NCI-H510A treated with DMSO at 0.1 percent for 48 hours (cell line): ENCODE measurements around the gene C1S.

Source experiments
- DNase-seq: peaks from one replicate; lab custom pipeline; 2025; lab: John Stamatoyannopoulos, UW

Gene C1S

DNA sequence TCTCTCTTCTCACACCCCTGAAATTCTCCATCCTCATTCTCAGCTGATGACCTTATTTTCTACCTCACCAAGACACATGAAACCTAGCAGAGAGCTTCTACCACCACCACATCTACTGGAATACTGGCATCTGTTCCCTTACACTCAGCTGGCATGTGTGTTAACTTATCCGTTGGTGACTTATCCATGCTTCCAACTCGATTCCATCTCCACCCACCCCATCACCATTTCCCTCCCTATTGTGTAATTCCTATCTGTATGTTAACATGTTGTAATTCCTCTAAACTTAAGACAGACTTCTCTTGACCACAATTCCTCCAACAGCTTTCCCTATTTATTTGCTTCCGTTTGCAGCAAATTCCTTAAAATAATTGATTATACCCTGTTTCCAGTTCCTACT, 15.4 kb downstream of the C1S start:
- DNase-seq: no peak

DNA sequence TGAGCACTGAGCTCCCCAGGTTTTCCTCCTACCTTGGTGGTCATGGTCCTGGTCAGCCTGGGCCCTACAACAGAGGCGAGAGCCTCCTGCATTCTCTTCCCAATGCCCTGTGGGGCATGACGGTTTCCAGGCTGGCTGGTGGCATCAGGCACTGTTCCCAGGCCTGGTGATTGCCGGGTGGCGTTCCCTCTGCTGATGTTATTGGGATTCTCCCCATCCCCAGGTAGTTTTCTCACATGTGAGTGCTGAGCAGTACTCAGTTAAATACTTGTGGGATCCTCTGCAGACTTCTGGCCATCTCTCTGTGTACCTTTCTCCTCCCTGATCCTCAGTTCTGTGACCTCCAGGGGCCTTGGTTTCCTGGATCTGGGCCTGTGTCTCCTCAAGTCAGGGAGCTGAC, 16.0 kb downstream of the C1S start:
- no peak for DNase-seq

DNA sequence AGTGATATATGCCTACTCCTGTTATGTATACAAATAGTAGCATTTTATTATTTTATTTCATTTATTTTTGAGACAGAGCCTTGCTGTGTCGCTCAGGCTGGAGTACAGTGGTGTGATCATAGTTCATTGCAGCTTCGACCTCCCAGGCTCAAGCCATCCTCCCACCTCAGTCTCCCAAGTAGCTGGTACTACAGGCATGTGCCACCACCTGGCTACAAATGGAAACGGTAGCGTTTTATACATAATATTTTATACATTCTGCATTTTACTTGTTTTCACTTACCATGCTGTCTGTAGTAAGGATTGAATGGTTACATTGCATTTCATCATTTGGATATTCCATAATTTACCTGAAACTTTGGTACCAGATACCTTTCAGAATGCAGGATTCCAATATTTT, 17.6 kb downstream of the C1S start:
- DNase-seq: no peak

DNA sequence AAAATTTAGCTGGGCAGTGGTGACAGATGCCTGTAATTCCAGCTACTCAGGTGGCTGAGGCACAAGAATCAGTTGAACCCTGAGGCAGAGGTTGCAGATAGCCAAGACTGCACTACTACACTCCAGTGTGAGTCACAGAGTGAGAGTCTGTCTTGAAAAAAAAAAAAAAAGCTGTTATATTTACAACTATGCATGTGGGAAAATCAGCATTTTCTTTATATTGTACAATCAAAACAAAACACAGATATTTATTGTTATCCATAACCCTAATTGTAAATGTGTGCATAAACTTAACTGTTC, 19.3 kb downstream of the C1S start:
- DNase-seq: no peak

DNA sequence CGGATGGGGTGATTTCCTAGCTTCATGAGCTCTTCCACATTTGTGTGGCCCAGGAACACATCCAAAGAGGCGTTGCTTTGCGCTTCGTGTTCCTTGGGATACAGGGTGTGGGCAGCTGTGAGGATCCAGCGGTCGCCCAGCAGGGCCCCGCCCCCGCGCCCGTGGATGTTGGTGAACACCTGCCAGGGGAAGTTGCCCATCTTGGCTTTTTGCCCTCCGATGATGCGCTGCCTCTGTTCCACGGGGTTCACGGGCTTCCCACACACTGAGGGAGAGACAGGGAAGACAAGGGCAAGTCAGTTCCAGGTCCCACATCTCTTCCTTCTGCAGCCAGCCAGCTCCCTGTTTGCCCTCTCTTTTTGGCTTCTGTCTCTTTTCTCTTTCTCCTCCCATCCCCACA, 20.5 kb downstream of the C1S start:
- no peak for DNase-seq

DNA sequence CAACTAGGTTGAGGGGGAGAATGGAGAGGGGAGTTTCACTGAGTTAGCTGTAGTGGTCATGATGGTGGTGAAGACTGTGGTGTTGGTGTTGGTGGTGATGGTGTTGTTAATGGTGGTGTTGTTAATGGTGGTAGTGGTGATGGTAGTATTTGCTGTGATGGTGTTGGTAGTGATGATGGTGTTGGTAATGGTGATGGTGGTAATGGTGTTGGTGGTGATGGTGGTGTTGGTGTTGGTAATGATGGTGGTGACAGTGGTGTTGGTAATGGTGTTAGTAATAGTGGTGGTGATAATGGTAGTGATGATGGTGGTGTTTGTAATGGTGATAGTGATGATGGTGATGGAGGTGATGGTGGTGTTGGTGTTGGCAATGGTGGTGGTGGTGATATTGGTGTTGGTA, 22.6 kb downstream of the C1S start:
- no peak for DNase-seq

DNA sequence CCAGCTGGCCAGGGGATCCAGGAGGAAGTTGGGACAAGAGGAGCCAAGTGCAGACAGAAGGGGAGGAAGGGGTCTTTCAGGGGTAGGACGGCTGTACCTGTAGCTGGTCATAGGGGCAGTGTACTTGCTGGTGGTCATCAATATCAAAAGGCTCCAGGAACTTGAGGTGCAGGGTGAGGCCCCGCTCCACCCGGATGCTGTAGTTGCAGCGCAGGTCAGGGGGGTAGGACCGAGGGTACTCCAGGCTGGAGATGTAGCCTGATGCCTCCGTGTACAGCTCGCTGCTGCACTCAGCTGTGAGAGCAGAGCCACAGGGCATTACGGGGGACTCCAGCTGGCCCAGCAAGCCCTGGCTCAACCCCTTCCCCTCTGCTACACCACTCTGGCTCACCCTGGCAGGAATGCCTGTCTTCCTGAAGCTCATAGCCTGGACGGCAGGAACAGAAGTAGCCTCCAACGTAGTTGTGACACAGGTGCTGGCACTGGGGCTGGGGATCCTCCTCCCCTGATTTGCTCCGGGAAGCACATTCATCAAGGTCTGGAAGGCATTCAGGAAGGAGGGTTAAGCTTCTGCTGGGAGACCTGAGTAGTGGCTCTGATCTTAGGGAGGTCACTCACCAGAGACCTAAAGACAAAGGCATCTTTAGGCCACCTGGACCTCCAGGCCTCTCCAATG, 28.8 kb downstream of the C1S start:
- no peak for DNase-seq

DNA sequence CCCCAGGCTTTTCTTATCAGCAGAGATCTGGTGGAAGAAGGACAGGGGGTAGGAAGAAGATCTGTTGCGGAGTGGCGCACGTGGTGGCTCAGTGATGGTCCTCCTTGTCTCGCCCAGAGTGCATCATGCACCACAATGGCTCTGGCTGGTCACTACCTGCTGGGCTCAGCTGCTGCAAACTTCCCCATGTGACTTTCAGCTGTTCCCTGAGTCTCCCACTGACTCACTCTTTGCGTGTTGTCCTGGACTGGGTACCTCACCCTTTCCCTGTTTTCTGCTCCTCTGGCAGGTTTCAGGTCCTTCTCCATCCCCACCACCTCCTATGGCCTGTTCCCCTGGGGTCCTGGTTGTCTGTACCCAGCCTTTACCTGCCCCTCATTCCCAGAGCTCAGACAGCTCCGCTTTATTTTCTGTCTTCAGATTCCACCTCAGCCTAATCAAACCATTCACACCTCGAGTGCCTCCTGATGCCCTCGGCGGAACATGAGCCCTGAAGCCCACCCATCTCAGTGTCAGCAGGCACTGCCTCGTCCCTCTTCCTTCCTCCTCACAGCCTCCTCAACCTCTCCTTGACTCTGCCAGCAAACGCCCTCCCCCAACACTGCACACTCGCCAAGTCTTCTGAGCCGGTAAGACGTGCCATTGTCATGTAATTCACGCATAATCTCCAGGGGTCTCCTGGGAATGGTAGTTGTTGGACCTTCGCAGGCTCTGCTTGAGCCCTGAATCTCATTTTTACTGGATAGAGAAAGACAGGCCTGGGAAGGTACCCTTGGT, 29.9 kb downstream of the C1S start:
- DNase-seq: no peak

DNA sequence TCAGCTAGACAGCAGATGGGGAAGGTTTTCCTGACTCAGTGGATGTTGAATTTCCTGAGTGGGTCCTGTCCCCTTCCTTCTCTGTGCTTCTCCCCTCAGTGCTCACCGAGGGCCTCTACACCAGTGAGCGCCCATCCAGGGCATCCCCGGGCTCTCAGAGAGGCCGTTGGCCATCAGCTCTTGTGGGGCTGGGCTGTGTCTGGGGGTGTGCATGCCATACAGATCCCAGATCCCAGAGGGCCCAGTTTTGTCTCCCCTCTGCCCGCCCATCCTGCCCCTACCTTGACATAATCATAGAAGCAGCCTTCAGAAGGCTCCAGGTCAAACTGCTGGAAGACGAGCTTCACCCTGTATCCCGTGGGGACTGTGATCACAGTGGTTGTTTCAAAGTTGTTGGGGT, 30.7 kb downstream of the C1S start:
- no peak for DNase-seq

DNA sequence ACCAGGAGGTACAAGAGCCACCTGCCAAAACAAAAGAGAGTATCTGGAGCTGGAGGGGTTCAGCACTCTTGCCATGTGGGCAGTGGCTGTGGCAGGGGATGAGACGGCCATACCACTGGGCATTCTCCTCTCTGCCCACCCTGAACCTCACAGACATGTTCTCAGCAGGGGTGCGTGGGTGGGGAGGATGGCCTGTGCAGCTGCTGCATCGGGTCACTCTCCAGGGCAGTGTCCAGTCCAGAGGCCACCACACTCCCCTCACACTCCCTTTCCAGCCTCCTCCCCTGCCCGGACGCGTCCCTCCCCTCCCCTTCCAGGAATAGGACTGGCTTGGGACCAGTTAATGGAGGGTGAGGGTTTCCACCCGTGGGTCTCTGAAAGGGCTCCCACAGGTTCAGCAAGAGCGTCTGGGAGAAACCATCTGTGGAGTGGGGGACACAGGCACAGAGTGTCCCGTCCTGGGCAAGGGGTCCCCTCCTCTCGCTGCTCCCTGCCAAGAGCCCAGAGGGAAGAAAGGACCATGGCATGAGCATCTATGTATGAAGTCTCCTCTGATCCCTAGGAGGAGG, 31.2 kb downstream of the C1S start:
- no peak for DNase-seq

DNA sequence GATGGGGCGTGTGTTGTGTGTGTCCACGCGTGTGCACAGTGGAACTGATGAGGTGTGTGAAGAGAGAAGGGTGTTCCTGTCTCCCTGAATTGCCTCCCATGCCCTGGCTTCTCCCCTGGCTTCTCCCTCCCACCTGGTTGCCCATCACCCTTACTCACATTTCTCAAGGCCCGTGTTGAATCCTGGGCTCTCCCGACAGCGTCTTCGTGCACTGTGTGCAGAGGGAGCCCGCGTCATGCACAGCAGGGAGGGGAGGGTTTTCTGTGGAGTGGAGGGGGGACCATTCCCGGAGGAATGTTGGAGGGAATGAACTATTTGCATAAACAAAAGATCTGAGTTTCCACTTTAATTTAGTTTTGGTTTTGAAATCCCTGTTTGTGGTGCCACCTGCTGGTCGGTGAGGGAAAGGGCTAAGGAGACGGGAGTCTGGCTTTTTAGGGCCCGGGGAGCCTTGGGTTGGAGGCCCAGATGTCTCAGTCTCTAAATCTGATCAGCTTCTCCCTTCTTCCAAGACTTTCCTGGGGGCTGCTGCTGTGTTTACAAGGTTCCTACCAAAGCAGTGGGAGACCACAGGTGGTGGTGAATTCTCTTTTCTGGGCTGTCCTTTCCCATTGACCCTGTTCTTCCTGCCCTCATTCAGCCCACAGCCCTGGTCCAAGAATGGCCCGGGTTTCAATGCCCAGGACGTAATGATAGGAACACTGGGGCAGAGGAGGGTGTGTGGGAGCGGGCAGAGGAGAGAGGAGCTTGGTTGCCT, 31.9 kb downstream of the C1S start, which contains the start of gene C1R:
Gene C1R, minus strand, starts transcription at position 217 of the 757 bp plus-strand sequence. Its CDS starts 57 bp downstream, at position 160.
- DNase-seq: peak; percentile 19

DNA sequence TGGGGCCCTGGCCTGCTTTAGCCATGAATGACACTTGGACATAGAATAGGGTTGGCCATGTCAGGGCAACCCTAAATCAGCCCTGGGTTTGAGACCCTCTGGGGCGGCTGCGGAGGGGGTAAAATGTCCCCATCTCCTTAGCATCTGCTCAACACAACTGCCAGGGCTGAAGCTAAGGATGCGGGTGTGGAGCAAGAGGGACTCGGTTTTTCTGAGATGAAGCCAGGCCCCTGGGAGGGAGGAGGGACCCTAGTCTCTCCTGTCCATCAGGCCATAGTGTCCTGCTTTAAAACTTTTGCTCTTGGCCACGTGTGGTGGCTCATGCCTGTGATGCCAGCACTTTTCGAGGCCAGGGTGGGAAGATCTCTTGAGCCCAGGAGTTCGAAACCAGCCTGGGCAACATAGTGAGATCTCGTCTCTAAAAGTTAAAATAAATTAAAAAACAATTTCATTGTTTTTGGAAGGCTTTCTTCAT, 32.5 kb downstream of the C1S start:
- no peak for DNase-seq

DNA sequence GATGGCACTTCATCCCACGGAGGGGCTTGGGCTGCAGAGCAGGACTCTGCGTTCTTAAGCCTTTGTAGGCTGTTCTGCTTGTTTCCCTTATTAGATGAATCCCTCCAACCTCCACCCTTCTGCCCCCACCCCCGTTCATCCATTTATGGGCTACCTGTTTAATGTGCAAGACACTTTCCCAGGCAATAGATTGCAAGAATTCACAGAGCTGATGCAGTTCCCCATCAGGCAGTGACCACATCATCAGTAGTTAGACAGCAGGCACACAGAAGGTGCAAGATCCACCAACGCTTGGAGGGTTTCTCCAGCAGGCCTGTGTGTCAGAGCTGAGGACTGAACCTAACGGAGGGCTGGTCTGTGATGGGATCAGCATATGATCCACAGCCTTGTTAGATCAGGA, 33.0 kb downstream of the C1S start:
- no peak for DNase-seq

DNA sequence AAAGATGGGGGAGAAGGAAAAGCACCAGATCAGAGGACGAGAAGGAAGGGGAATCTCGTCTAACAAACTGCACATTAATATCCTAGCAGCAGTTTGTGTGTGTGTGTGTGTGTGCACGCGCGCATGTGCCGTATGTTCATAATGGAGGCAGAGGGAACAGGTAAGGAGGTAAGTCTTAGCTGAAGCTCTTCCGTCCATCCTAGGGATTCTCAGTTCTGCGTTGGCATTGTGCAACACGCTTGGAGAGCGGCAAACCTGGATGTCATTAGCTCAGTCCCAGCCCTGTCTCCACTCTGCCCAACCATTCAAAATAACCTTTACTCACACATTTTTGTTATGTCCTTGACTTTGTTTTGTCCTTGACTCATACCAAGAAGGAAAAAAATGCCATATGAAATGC, 33.4 kb downstream of the C1S start:
- no peak for DNase-seq

DNA sequence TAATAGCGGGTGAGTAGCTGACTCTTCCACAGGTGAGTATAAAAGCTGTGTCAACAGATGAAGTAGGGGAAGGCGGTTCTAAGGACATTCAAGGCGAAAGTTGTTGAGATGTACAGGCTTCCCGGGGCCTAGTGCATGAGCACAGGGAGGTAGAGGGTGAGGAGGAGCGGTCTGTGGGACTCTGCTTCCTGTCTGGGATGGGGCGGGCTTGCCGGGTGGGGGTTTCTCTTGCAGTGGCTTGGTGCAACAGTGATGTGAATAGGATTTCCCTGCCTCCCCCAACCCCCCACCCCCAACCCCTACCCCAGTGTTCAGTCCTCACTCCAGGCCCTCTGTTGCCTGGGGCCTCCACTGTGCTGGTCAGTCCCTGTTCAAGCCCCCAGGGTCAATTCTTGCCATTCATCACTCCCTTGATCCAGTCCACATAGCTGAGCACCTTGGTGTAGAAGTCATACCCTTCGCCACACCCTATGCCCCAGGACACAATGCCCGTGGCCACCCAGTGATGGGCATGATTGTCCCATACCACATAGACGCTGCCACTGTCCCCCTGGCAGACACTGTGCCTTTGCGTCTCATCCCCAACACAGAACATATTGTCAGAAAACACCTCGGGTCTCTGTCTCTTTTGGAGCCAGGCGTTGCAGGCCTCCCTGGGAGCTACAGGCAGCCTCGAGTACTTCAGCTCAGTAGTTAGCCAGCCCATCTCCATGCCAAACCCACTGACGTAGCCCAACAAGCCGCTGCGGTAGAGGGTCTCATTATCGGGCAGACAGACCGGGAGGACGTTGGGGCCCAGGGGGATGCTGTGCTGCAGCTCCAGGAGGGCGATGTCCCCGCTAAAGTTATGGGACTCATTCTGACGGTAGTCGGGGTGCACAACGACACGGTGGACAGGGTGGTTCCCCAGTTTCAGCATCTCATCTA, 35.8 kb downstream of the C1S start:
- DNase-seq: no peak

DNA sequence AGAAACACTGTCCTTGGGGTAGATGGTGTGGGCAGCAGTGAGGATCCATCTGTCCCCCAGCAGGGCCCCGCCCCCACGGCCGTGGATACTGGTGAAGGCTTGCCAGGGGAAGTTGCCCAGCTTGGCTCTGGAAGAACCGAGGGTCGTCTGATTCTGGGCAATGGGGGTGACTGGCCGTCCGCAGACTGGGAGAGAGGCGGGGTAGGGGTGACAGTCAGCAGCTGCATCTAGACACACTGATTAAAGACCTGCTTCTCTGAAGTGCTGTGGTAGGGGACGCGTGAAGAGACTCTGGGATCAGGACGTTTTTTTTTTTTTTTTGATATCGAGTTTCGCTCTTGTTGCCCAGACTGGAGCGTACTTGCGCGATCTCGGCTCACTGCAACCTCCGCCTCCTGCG, 36.5 kb downstream of the C1S start:
- no peak for DNase-seq

DNA sequence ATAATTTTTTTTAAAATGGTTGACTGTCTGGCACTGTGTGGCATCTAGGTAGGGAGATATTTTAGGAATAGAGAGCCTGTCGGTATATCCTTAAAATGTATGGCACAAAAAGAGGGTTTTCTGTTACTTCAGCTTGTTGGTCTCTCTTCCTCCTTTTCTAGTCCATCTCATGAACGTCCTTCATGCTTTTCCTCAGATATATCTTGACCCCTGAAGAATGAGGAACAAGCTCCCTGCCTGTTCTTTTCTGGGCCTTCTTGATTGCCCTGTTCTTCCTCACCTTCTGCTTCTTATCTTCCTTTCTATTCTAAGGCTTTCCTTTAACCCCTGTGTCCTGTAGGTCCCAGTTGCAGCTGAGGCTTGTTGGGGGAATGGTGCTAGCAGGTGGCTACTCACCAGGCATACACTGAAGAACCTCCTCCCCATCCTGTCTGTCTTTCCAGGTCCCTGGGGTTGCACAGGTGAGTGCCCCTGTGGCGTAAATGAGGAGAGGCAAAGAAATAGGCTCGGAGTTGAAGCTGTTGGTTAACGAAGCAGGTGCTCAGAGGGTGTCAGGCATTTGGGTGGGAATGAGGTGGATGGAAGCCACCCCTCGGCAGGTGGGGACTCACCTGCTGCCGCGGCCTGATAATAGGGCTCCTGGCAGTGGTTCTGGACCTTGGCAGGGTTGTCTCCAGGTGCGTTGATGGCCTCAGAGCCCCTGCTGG, 38.9 kb downstream of the C1S start:
- DNase-seq: no peak

DNA sequence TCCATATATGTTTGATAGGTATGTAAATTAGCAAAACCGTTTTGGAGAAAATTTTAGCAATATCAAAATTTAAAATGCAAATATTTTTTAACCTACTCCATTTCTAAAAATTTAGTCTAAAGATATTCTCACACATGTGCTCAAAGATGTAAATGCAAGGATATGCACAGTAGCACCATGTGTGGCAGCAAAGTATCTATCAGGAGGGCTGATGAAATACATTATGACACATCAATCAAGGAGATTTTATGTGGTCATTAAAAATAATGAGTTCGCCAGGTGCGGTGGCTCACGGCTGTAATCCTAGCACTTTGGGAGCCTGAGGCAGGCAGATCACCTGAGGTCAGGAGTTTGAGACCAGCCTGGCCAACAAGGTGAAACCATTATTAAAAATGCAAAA, 39.7 kb downstream of the C1S start:
- no peak for DNase-seq

DNA sequence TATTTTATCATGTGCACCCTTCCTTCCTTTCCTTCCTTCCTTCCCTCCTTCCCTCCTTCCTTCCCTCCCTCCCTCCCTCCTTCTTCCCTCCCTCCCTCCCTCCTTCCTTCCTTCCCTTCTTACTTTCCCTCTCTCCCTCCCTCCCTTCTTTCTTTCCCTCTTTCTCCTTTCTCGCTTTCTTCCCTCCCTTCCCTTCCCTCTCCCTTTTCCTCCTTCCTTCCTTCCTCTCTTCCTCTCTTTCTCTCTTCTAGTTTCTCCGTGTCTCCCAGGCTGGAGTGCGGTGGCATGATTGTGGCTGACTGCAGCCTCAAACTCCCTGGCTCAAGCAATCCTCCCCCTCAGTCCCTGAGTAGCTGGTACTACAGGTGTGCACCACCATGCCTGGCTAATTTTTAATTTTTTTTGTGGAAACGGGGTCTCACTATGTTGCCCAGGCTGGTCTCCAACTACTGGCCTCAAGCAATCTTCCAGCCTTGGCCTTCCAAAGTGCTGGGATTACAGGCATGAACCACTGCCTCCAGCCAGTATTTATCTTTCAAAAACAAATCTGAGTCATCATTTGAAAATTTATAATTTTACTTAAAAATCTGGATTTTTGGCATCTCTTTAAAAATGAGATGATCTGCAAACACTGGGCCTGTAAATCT, 40.7 kb downstream of the C1S start:
- DNase-seq: no peak

DNA sequence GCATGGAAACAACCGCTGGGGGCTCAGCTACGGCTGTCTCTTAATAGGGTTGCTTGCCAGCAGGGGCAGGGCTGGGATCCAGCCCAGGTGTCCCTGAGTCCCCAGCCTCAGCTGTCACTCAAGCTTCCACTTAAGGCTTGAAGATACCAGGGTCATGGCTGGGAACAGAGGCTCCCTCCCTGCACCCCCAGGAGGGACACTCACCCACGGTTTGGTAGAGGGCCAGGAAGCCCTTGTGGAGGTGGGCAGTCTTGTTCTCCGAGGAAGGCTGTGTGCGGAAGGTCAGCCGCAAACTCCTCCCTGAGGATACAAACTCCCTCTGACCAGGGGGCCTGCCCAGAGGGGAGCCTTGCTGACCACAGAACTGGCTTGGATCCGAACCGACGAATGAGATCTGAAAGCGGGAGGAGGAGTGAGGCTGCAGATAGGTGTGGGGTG, 41.2 kb downstream of the C1S start:
- DNase-seq: no peak
